Gastrocnemius medialis (tissue), 4 donors: Measurements from ENCODE around the gene SLC16A3.

Experiments
- POLR2A ChIP-seq, 2 donors: fragments of 450-650 bp; IDR thresholded peaks; one replicate each; pipeline ENCODE4 v1.6.1; 2017; ENCODE audit warnings: antibody characterized with exemption in 2 of 2, mild to moderate bottlenecking in 2 of 2, moderate library complexity in 2 of 2
- TF ChIP-seq, protein P1 (sequence below), 5 experiments: fragments of 450-650 bp in 3 of 5; fragments of 200-600 bp in 2 of 5; sonication (generic) in 2 of 5; IDR thresholded peaks in 4 of 5; conservative IDR thresholded peaks in 1 of 5; 1 replicate in 4 of 5; 2 replicates in 1 of 5; pipeline ENCODE4 v1.5.1; 2016 to 2019; ENCODE audit warnings: antibody characterized with exemption in 5 of 5, mild to moderate bottlenecking in 3 of 5, moderate library complexity in 3 of 5

DNA sequence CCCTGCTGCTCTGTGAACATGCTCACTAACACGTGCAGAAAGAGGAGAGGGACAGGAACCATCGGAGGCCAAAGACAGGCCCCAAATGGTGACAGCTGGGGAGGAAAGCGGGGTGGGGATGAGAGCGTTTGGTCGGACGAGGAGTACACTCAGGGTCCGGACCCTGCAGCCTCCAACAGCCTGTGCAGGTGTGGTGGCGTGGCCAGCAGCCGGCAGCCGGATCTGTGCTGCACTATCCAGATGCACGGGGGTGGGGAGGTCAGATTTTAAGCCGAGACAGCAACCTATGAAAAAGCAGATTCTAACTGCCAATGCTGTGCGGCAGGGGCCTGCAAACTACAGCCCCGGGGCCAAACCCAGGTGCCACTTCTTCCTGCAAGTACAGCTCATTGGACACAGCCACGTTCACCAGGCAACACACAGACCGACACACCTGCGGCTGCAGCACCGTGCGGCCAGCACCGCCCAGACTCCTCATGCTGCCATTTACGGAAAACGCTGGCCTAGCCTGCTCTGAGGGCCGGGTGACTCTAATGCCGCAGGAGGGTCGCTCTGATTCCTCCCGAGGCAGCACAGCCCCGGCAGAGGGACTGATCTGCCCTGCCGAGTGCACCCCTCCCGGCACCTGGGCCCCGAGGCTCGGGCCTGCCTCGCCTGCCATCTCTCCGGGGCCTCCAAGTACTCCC lies 21.2 kb downstream of the SLC16A3 start:
- TF ChIP-seq, protein P1, sequence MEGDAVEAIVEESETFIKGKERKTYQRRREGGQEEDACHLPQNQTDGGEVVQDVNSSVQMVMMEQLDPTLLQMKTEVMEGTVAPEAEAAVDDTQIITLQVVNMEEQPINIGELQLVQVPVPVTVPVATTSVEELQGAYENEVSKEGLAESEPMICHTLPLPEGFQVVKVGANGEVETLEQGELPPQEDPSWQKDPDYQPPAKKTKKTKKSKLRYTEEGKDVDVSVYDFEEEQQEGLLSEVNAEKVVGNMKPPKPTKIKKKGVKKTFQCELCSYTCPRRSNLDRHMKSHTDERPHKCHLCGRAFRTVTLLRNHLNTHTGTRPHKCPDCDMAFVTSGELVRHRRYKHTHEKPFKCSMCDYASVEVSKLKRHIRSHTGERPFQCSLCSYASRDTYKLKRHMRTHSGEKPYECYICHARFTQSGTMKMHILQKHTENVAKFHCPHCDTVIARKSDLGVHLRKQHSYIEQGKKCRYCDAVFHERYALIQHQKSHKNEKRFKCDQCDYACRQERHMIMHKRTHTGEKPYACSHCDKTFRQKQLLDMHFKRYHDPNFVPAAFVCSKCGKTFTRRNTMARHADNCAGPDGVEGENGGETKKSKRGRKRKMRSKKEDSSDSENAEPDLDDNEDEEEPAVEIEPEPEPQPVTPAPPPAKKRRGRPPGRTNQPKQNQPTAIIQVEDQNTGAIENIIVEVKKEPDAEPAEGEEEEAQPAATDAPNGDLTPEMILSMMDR (IDR thresholded peaks at IDR 0.05 in 4 of 5, conservative IDR thresholded peaks at IDR 0.05 in 1 of 5) = no peak
- no peak for TF ChIP-seq POLR2A (IDR thresholded peaks at IDR 0.05)
